Endothelial cell (in vitro differentiated cells): ENCODE results near the gene SCP2. TPM values are rescaled to one million over a fixed set of nuclear protein-coding genes. Genes with fewer than 3 reads are reported as not detected.
A peak's percentile ranks its signal among the peaks of the same experiment; 100 is the strongest.

ENCODE experiments used
- DNase-seq: peaks from one replicate; pipeline ENCODE4 v3.0.0; 2021; ENCODE audit warnings: low spot score
- H3K27ac Mint-ChIP-seq: one replicate; pipeline ENCODE4 v1.8.0; 2021; ENCODE audit warnings: mixed read lengths, inconsistent platforms; ENCODE audit not compliant: unreplicated experiment
- H3K27me3 Mint-ChIP-seq: one replicate; pipeline ENCODE4 v1.8.0; 2021; ENCODE audit warnings: mild to moderate bottlenecking, moderate library complexity, mixed read lengths, inconsistent platforms; ENCODE audit not compliant: unreplicated experiment
- H3K36me3 Mint-ChIP-seq: one replicate; pipeline ENCODE4 v1.8.0; 2021; ENCODE audit warnings: mild to moderate bottlenecking, low read depth, mixed read lengths, inconsistent platforms; ENCODE audit not compliant: unreplicated experiment
- H3K4me1 Mint-ChIP-seq: one replicate; pipeline ENCODE4 v1.8.0; 2021; ENCODE audit warnings: mild to moderate bottlenecking, mixed read lengths, inconsistent platforms; ENCODE audit not compliant: unreplicated experiment
- H3K4me3 Mint-ChIP-seq: one replicate; pipeline ENCODE4 v1.8.0; 2021; ENCODE audit warnings: mild to moderate bottlenecking, mixed read lengths, inconsistent platforms; ENCODE audit not compliant: unreplicated experiment
- H3K9me3 Mint-ChIP-seq: one replicate; pipeline ENCODE4 v1.8.0; 2021; ENCODE audit warnings: mixed read lengths, inconsistent platforms; ENCODE audit not compliant: unreplicated experiment
- total RNA-seq: library from RNA; stranded (reverse); fragmentation: NEBNext Ultra II Directional; extraction: Animal tissue kit (Norgen Biotek cat#: 25700); gene quantifications from one replicate; pipeline ENCODE4 v1.2.1, GENCODE V29; 2021; ENCODE audit not compliant: unreplicated experiment
- TF ChIP-seq, protein P1 (sequence below): fragments of 200-600 bp; sonication (generic); IDR thresholded peaks from one replicate; pipeline ENCODE4 v1.5.0; 2021; ENCODE audit warnings: antibody characterized with exemption; ENCODE audit not compliant: unreplicated experiment

SCP2 gene
- total RNA-seq, 1 donor from 2014 or later: 93.2 TPM

DNA sequence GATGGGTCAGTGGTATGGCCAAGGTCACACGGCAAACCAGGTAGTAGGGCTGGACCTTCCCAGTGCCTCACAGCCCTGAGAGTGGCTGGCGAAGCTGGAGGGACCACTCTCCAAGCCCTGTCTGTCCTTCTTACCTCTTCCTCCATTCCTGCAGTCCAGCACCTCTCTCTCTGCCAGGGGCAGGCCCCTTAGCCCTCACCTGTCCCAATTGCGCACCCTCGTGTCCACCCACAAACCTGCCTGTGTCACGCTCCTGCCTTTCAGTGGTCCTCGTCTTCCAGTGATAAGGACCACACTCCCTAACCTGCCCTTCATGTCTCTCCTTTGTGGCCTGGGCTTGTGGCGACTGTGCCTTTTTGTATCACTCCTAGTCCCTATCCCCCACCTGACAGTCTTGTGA lies 138.3 kb downstream of the SCP2 start:
- Mint-ChIP-seq H3K27me3 (peaks cover 20% of the 10 kb centered on the region), H3K27ac (peak overlapping the region; percentile 82), H3K4me1 (peaks cover 3% of the 10 kb centered on the region), H3K4me3 (no peak overlapping the region), H3K36me3 (no peaks in the 10 kb centered on the region), H3K9me3 (no peaks in the 10 kb centered on the region)
- TF ChIP-seq, protein P1, sequence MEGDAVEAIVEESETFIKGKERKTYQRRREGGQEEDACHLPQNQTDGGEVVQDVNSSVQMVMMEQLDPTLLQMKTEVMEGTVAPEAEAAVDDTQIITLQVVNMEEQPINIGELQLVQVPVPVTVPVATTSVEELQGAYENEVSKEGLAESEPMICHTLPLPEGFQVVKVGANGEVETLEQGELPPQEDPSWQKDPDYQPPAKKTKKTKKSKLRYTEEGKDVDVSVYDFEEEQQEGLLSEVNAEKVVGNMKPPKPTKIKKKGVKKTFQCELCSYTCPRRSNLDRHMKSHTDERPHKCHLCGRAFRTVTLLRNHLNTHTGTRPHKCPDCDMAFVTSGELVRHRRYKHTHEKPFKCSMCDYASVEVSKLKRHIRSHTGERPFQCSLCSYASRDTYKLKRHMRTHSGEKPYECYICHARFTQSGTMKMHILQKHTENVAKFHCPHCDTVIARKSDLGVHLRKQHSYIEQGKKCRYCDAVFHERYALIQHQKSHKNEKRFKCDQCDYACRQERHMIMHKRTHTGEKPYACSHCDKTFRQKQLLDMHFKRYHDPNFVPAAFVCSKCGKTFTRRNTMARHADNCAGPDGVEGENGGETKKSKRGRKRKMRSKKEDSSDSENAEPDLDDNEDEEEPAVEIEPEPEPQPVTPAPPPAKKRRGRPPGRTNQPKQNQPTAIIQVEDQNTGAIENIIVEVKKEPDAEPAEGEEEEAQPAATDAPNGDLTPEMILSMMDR: no peak
- DNase-seq: no peak

DNA sequence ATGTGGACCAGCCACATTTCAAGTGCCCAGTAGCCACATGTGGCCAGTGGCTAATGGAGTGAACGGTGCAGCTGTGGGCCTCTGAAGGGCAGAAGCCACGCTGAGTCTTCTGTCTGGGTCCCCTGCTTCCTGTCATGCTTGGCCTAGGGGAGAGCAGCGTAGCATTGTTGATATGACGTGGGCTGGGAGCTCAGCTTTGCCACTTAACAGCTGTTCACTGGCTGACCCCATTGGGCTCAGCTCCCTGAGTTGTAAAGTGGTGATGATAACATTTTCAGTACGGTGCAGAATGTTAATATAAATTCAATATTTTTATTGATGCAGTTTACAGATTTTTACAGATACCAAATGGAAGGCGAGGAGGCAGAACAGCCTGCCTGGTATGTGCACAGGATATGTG lies 139.4 kb downstream of the SCP2 start:
- H3K27me3 Mint-ChIP-seq: peaks cover 18% of the 10 kb centered on the region
- no peaks in the 10 kb centered on the region for H3K36me3 Mint-ChIP-seq
- no peak for DNase-seq
- H3K27ac Mint-ChIP-seq: no peak overlapping the region
- no peaks in the 10 kb centered on the region for H3K9me3 Mint-ChIP-seq
- no peak overlapping the region for H3K4me3 Mint-ChIP-seq
- TF ChIP-seq, protein P1: no peak
- H3K4me1 Mint-ChIP-seq: peaks cover 3% of the 10 kb centered on the region

DNA sequence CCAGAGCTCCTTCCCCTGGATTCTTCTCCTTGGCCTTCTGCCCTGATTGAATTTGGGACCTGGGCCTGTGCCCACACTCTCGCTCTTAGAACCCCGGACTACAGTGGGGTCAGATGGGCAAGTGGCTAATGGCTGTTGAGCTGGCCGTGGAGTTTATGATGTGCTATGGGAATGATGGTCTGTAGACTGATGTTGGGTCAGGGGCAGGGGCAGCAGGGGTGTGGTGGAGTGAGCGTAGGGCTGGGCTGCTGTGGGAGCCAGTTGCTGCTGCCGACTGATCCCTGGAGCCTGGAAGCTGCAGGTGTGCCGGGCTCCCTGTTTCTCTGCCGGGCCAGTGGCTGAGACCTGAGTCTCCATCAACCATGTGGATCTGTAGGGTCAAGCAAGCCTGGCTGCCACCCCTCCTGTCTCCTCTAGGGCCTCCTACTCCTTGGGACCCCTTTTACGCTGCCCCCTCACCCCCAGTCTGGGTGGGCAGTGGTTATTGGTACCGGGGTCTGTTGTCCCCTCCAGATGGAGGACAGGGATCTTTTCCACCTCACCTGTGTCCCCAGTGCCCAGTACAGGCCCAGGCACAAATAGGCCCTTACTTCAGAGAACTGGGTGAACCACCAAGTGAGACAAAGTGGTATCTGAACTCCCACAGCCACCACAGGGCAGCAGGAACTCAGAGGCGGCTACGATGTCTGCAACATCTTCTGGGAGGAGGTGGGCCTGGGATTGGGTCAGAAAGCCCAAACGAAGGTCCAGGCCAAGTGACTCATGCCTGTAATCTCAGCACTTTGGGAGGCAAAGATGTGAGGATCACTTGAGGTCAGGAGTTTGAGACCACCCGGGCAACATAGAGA lies 140.0 kb downstream of the SCP2 start:
- H3K27me3 Mint-ChIP-seq: peaks cover 16% of the 10 kb centered on the region
- TF ChIP-seq, protein P1: no peak
- H3K4me3 Mint-ChIP-seq: no peak overlapping the region
- DNase-seq: no peak
- no peaks in the 10 kb centered on the region for H3K9me3 Mint-ChIP-seq
- no peaks in the 10 kb centered on the region for H3K36me3 Mint-ChIP-seq
- H3K27ac Mint-ChIP-seq: no peak overlapping the region
- H3K4me1 Mint-ChIP-seq: peaks cover 3% of the 10 kb centered on the region

DNA sequence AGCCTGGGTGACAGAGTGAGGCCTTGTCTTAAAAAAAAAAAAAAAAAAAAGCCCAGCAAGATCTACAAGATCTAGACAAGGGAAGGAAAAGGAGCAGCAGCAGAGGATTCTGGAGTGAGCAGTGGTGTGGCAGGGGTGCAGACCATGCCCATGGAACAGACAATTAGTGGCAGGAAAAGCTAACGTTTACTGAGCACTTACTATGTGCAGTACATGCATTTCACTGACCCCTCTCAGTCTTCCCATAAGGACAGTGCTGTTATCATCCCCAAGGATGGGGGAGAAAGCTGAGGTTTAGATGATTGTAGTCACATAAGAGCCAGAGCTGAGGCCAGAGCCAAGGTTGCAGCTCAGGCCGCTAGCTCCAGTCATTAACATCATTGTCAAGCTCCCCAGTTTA lies 140.8 kb downstream of the SCP2 start:
- no peak overlapping the region for H3K27ac Mint-ChIP-seq
- DNase-seq: no peak
- H3K27me3 Mint-ChIP-seq: peaks cover 16% of the 10 kb centered on the region
- peaks cover 3% of the 10 kb centered on the region for H3K4me1 Mint-ChIP-seq
- TF ChIP-seq, protein P1: no peak
- no peaks in the 10 kb centered on the region for H3K9me3 Mint-ChIP-seq
- no peak overlapping the region for H3K4me3 Mint-ChIP-seq
- no peaks in the 10 kb centered on the region for H3K36me3 Mint-ChIP-seq

DNA sequence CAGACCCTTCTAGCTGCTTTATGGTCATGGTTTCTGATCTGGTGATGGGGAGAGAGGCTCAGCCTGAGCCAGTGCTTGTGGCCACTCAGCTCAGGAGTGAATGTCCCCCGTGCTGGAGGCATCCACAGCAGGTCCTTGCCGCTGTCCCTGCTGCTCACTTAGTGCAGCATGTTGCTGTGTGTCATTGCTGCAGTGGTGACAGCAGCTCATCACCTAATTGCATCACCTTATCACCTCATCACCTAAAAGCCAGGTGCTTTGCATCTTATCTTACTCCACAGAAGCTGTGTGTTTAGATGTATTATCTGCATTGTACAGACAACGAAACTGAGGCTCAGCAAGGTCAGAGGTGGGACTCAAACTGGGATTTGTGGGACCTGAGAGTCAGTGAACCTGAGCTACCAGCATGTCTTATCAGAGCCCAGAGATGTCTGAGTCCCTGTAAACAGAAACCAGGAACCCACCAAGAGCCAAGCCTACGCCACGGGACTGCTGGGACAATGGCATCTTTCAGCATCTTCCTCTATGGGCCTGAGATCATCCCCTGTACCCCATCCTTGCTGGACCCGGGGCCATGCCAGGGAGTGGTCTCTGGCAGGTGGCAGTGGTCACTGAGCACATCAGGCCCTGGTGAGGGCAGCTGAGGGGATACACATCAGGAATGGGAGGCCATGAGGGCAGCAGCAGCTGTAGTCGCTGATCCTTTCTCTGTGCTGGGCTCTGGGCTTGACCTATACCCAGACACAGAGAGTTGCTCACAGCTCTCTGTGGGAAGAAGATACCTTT lies 141.4 kb downstream of the SCP2 start:
- no peak for DNase-seq
- H3K4me1 Mint-ChIP-seq: peaks cover 3% of the 10 kb centered on the region
- TF ChIP-seq, protein P1: no peak
- H3K27me3 Mint-ChIP-seq: peaks cover 12% of the 10 kb centered on the region
- no peak overlapping the region for H3K27ac Mint-ChIP-seq
- no peaks in the 10 kb centered on the region for H3K36me3 Mint-ChIP-seq
- H3K9me3 Mint-ChIP-seq: no peaks in the 10 kb centered on the region
- H3K4me3 Mint-ChIP-seq: no peak overlapping the region
